Progenitor cell of endocrine pancreas (in vitro differentiated cells): Measurements from ENCODE around the gene CAPN11. TPM values are rescaled to one million over a fixed set of nuclear protein-coding genes. Genes with fewer than 3 reads are reported as not detected.

Source experiments
- DNase-seq: peaks from one replicate; pipeline ENCODE4 v3.0.0; 2021; ENCODE audit warnings: low spot score; ENCODE audit not compliant: unreplicated experiment
- H3K27ac Mint-ChIP-seq: 2 replicates; pipeline ENCODE4 v1.8.0; 2021; ENCODE audit warnings: mild to moderate bottlenecking, moderate library complexity, mixed read lengths
- H3K27me3 Mint-ChIP-seq: 2 replicates; pipeline ENCODE4 v1.8.0; 2021; ENCODE audit warnings: mixed read lengths
- H3K36me3 Mint-ChIP-seq: 2 replicates; pipeline ENCODE4 v1.8.0; 2022; ENCODE audit warnings: mixed read lengths; ENCODE audit not compliant: insufficient read depth
- H3K4me1 Mint-ChIP-seq: 2 replicates; pipeline ENCODE4 v1.8.0; 2021; ENCODE audit warnings: low read depth, mixed read lengths
- H3K4me3 Mint-ChIP-seq: 2 replicates; pipeline ENCODE4 v1.8.0; 2021; ENCODE audit warnings: low read depth, mild to moderate bottlenecking, moderate library complexity, mixed read lengths
- H3K9me3 Mint-ChIP-seq: 2 replicates; pipeline ENCODE4 v1.8.0; 2021; ENCODE audit warnings: low read depth, mixed read lengths
- total RNA-seq: library from RNA; stranded (reverse); gene quantifications from 2 replicates; pipeline ENCODE4 v1.2.1, GENCODE V29; 2021
- TF ChIP-seq, protein P1 (sequence below): fragments of 200-600 bp; sonication (generic); IDR thresholded peaks from one replicate; pipeline ENCODE4 v1.5.0; 2021; ENCODE audit warnings: antibody characterized with exemption, mild to moderate bottlenecking; ENCODE audit not compliant: unreplicated experiment

Gene CAPN11
- total RNA-seq, 1 donor from 2014 or later: not detected

DNA sequence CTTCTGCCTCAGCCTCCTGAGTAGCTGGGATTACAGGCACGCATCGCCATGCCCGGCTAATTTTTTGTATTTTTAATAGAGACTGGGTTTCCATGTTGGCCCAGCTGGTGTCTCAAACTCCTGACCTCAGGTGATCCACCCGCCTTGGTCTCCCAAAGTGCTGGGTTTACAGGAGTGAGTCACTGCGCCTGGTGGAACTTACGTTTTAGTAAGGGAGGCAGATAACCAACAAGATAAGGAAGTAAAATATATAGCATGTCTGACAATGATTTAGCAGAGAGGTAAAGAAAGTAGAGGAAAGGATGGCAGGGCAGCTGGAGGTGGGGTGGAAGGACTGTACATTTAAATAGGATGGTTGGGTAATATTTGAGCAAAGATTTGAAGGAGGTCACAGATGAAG is 45.3 kb downstream of the CAPN11 start:
- Mint-ChIP-seq H3K4me1 (peaks cover 8% of the 10 kb centered on the region), H3K27me3 (peaks cover 11% of the 10 kb centered on the region), H3K36me3 (no peaks in the 10 kb centered on the region), H3K27ac (no peak overlapping the region), H3K9me3 (no peaks in the 10 kb centered on the region), H3K4me3 (no peak overlapping the region)
- DNase-seq: no peak
- TF ChIP-seq, protein P1, sequence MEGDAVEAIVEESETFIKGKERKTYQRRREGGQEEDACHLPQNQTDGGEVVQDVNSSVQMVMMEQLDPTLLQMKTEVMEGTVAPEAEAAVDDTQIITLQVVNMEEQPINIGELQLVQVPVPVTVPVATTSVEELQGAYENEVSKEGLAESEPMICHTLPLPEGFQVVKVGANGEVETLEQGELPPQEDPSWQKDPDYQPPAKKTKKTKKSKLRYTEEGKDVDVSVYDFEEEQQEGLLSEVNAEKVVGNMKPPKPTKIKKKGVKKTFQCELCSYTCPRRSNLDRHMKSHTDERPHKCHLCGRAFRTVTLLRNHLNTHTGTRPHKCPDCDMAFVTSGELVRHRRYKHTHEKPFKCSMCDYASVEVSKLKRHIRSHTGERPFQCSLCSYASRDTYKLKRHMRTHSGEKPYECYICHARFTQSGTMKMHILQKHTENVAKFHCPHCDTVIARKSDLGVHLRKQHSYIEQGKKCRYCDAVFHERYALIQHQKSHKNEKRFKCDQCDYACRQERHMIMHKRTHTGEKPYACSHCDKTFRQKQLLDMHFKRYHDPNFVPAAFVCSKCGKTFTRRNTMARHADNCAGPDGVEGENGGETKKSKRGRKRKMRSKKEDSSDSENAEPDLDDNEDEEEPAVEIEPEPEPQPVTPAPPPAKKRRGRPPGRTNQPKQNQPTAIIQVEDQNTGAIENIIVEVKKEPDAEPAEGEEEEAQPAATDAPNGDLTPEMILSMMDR: no peak

DNA sequence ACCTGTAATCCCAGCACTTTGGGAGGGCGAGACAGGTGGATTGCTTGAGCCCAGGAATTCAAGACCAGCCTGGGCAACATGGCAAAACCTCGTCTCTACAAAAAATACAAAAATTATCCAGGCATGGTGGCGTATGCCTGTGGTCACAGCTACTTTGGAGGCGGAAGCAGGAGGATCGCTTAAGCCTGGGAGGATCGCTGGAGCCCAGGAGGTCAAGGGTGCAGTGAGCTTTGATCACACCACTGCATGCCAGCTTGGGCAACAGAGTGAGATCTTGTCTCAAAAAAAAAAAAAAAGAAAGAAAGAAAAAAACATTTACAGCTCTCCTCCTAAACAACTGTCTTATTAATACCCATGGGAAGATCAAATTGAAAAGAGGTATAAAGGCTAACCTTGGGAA is 49.3 kb downstream of the CAPN11 start:
- Mint-ChIP-seq H3K36me3 (no peaks in the 10 kb centered on the region), H3K27me3 (peaks cover 11% of the 10 kb centered on the region), H3K4me3 (no peak overlapping the region), H3K4me1 (peaks cover 7% of the 10 kb centered on the region), H3K9me3 (no peaks in the 10 kb centered on the region), H3K27ac (no peak overlapping the region)
- no peak for DNase-seq
- TF ChIP-seq, protein P1: no peak

DNA sequence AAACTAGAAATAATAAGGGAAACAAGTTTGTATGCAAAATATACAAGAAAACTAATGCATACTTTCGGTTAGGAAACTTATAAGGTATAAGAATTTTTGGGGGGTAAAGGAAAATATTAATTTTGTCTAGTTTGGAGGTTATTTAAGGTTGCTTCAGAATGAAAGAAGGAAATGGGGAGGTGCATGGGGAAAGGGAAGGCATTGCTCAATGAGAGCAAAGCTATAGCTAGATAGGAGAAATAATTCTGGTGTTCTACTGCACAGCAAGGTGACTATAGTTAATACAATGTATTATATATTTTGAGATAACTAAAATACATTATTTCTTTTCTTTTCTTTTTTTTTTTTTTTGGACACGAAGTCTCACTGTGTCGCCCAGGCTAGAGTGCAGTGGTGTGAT is 52.7 kb downstream of the CAPN11 start:
- TF ChIP-seq, protein P1: no peak

DNA sequence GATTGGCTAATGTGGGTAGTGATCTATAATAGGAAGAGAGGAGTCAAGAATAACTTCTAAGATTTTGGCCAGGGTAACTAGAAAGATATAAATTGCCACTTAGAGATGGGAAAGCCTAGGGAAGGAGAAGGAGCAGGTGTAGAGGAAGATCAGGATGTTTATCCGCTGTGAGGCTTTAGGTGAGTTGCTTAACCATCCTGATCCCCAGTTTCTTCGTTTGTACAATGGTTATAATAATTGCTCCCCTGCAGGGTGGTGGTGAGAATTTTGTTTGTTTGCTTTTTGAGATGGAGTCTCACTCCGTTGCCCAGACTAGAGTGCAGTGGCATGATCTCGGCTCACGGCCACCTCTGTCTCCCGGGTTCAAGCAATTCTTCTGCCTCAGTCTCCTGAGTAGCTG is 55.7 kb downstream of the CAPN11 start:
- DNase-seq: no peak
- peaks cover 19% of the 10 kb centered on the region for H3K27me3 Mint-ChIP-seq
- H3K4me3 Mint-ChIP-seq: no peak overlapping the region
- no peak overlapping the region for H3K27ac Mint-ChIP-seq
- H3K36me3 Mint-ChIP-seq: no peaks in the 10 kb centered on the region
- no peaks in the 10 kb centered on the region for H3K9me3 Mint-ChIP-seq
- TF ChIP-seq, protein P1: no peak
- H3K4me1 Mint-ChIP-seq: peaks cover 12% of the 10 kb centered on the region

More for the DNA sequence above, 52.7 kb downstream of the CAPN11 start:
- no peaks in the 10 kb centered on the region for H3K4me1 Mint-ChIP-seq
- no peaks in the 10 kb centered on the region for H3K9me3 Mint-ChIP-seq
- no peaks in the 10 kb centered on the region for H3K36me3 Mint-ChIP-seq
- no peak overlapping the region for H3K4me3 Mint-ChIP-seq
- no peak overlapping the region for H3K27ac Mint-ChIP-seq
- DNase-seq: no peak
- peaks cover 9% of the 10 kb centered on the region for H3K27me3 Mint-ChIP-seq

DNA sequence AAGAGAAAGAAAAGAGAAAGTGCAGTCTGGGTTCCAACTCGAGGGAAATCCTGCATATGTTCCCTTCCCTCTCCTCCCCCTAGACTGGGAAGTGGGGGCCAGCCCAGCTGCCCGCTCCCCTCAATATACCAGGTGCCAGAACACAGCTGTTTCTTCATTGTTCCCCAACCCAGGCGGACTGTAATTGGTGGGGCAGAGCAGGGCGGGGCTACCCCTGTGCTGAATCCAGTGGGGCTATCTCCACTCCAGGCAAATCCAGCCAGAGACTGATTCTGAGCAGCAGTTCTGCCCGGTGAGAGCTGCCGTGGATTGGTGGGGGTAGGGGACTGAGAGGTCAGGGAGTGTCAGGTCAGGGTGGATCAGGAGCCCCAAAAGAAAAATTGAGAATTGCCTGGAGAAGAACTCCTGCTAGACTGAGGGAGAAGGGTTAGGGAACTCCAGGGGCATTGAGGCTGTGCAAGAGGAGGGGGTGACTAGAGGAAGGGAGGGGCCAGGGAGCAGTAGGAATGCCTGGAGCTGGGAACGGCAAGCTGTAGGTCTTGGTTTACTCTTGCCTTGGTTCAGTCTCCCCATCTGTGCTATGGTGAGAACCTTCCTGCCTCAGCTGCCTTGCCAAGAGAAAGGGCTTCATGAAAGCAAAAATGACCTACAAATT is 58.2 kb downstream of the CAPN11 start, which contains the start of gene MYMX:
Gene MYMX (plus strand): TSS at position 250 of the 655 bp plus-strand sequence. CDS start 546 bp downstream, outside the sequence.
- Mint-ChIP-seq H3K4me1 (peaks cover 17% of the 10 kb centered on the region), H3K27ac (no peak within 1 kb of the TSS), H3K9me3 (no peaks in the 10 kb centered on the region), H3K27me3 (peaks cover 23% of the 10 kb centered on the region), H3K36me3 (no peaks in the 10 kb centered on the region), H3K4me3 (no peak within 1 kb of the TSS)
- TF ChIP-seq, protein P1: no peak
- DNase-seq: no peak
